ENCODE results near the gene SRGAP3. TPM values are rescaled to one million over a fixed set of nuclear protein-coding genes. Genes with fewer than 3 reads are reported as not detected.
A peak's percentile ranks its signal among the peaks of the same experiment; 100 is the strongest.

Gene SRGAP3
- total and polyA plus RNA-seq, 4 donors, result 1.2 to 32.8 (median 7.3) TPM

GRCh38 chr3:9248522-9249271, 749 bp downstream of the SRGAP3 start:
- TF ChIP-seq CTCF (IDR thresholded peaks at IDR 0.05; ENCODE audit: control extremely low read depth, extremely low read depth), result no peak
- H3K4me1 ChIP-seq (ENCODE audit: control insufficient read depth in 5 of 5, insufficient read depth in 5 of 5, low read length in 5 of 5), result peaks cover 2 to 31% (median 9%) of the 10 kb centered on the region in 5 donors
- ATAC-seq (ENCODE audit: insufficient read depth, low FRiP score) (no peak), DNase-seq (peak; percentile 24 to 64 (median 47))
- no peaks in the 10 kb centered on the region for H3K27me3 ChIP-seq (ENCODE audit: control insufficient read depth in 3 of 3, insufficient read depth in 3 of 3, low read length in 2 of 3)
- 13 to 17% methylated on average over 13 of the region's 13 CpGs for WGBS, 2 donors
- no peak overlapping the region for H3K27ac ChIP-seq (ENCODE audit: low read depth in 1 of 2, low read length in 1 of 2)
- H3K36me3 ChIP-seq (ENCODE audit: control insufficient read depth in 4 of 4, insufficient read depth in 4 of 4, low read length in 4 of 4), result no peaks in the 10 kb centered on the region
- H3K9ac ChIP-seq (ENCODE audit: insufficient read depth in 1 of 2, low read length in 2 of 2), result peak overlapping the region in 1 of 2 donors; percentile 88
- no peak overlapping the region for H3K4me3 ChIP-seq
- peaks cover 0 to 3% (median 0%) of the 10 kb centered on the region in 4 donors for H3K9me3 ChIP-seq (ENCODE audit: control insufficient read depth in 4 of 4, insufficient read depth in 3 of 4, low read length in 3 of 4)

- peaks cover 2 to 31% (median 9%) of the 10 kb centered on the region in 5 donors for H3K4me1 ChIP-seq (ENCODE audit: control insufficient read depth in 5 of 5, insufficient read depth in 5 of 5, low read length in 5 of 5)
- H3K4me3 ChIP-seq, result no peak overlapping the region
These were observed 1.4 kb downstream of the SRGAP3 start for GRCh38 chr3:9247941-9248521.

GRCh38 chr3:9247361-9247940, 2.0 kb downstream of the SRGAP3 start:
- Histone ChIP-seq H3K4me1 (ENCODE audit: control insufficient read depth in 5 of 5, insufficient read depth in 5 of 5, low read length in 5 of 5) (peaks cover 2 to 31% (median 9%) of the 10 kb centered on the region in 5 donors), H3K9ac (ENCODE audit: insufficient read depth in 1 of 2, low read length in 2 of 2) (peak overlapping the region in 1 of 2 donors; percentile 76), H3K27ac (ENCODE audit: low read depth in 1 of 2, low read length in 1 of 2) (no peak overlapping the region), H3K9me3 (ENCODE audit: control insufficient read depth in 4 of 4, insufficient read depth in 3 of 4, low read length in 3 of 4) (peaks cover 0 to 3% (median 0%) of the 10 kb centered on the region in 4 donors), H3K36me3 (ENCODE audit: control insufficient read depth in 4 of 4, insufficient read depth in 4 of 4, low read length in 4 of 4) (no peaks in the 10 kb centered on the region), H3K4me3 (no peak overlapping the region), H3K27me3 (ENCODE audit: control insufficient read depth in 3 of 3, insufficient read depth in 3 of 3, low read length in 2 of 3) (no peaks in the 10 kb centered on the region)
- 72 to 74% methylated on average over 12 of the region's 12 CpGs for WGBS, 2 donors
- ATAC-seq (ENCODE audit: insufficient read depth, low FRiP score), result no peak
- DNase-seq, result peak in 2 of 3 donors; percentile 21 to 52
- TF ChIP-seq CTCF (IDR thresholded peaks at IDR 0.05; ENCODE audit: control extremely low read depth, extremely low read depth), result no peak

More at GRCh38 chr3:9247941-9248521, 1.4 kb downstream of the SRGAP3 start:
- Histone ChIP-seq H3K9ac (ENCODE audit: insufficient read depth in 1 of 2, low read length in 2 of 2) (peak overlapping the region in 1 of 2 donors; percentile 88), H3K9me3 (ENCODE audit: control insufficient read depth in 4 of 4, insufficient read depth in 3 of 4, low read length in 3 of 4) (peaks cover 0 to 3% (median 0%) of the 10 kb centered on the region in 4 donors), H3K36me3 (ENCODE audit: control insufficient read depth in 4 of 4, insufficient read depth in 4 of 4, low read length in 4 of 4) (no peaks in the 10 kb centered on the region), H3K27me3 (ENCODE audit: control insufficient read depth in 3 of 3, insufficient read depth in 3 of 3, low read length in 2 of 3) (no peaks in the 10 kb centered on the region), H3K27ac (ENCODE audit: low read depth in 1 of 2, low read length in 1 of 2) (no peak overlapping the region)
- no peak for TF ChIP-seq CTCF (IDR thresholded peaks at IDR 0.05; ENCODE audit: control extremely low read depth, extremely low read depth)
- peak in 1 of 3 donors; percentile 43 for DNase-seq
- no peak for ATAC-seq (ENCODE audit: insufficient read depth, low FRiP score)
- 48 to 60% methylated on average over 19 of the region's 19 CpGs for WGBS, 2 donors

Measured in lung (tissue), 12 donors.